ENCODE measurements around the gene TUFM. TPM values are rescaled to one million over a fixed set of nuclear protein-coding genes. Genes with fewer than 3 reads are reported as not detected.

Gene TUFM
- total RNA-seq, 1 experiment from 2014 or later: 207 TPM

DNA sequence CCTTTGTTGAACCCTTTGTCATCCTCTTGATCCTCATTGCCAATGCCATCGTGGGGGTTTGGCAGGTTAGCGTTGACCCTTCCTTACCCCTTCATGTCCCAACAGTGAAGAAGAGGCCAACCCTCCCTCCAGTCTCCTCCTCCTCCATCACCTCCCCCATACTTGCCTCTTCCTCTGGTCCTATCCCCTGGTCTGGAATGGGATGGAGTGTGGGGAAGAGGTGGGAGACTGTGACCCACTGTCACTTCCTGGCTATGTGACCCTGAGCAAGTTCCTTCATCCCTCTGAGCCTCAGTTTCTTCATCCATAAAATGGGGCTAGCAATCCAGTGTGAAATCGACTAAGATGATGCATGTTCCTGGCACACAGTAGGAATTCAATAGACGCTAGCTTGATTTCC lies 34.8 kb upstream of the TUFM start:
- Histone ChIP-seq H2AK5ac (ENCODE audit: insufficient read length, low read length) (no peak overlapping the region), H3T11ph (ENCODE audit: low read length) (no peak overlapping the region), H3K23me2 (ENCODE audit: insufficient read length, low read depth, low read length, poor library complexity, severe bottlenecking) (peaks cover 11% of the 10 kb centered on the region), H2BK12ac (ENCODE audit: insufficient read length, low read depth, low read length) (no peak overlapping the region), H4K91ac (ENCODE audit: insufficient read length, low read depth, low read length) (no peak overlapping the region), H3K56ac (ENCODE audit: insufficient read length, low read depth, low read length) (no peak overlapping the region), H3K18ac (ENCODE audit: insufficient read length, low read depth, low read length) (no peak overlapping the region), H3K79me2 (ENCODE audit: insufficient read depth, low read length) (no peaks in the 10 kb centered on the region), H3K4me1 (ENCODE audit: insufficient read depth, low read length) (peaks cover 6% of the 10 kb centered on the region; the same call in 1 of the 2 replicates), H2BK5ac (ENCODE audit: insufficient read length, low read length) (no peak overlapping the region), H3K4ac (ENCODE audit: low read depth, low read length) (no peak overlapping the region), H4K20me1 (ENCODE audit: control insufficient read depth, insufficient read depth, insufficient read length) (no peaks in the 10 kb centered on the region), H3K27ac (ENCODE audit: insufficient read length, low read depth, low read length) (no peak overlapping the region), H3K79me1 (ENCODE audit: insufficient read depth, low read depth, low read length, poor library complexity, severe bottlenecking) (no peaks in the 10 kb centered on the region), H3K23ac (ENCODE audit: insufficient read length, low read depth, low read length) (no peak overlapping the region), H3K4me2 (ENCODE audit: insufficient read depth, insufficient read length, low read length) (peak overlapping the region; percentile 64), H2AFZ (ENCODE audit: low read length) (no peak overlapping the region), H4K5ac (ENCODE audit: insufficient read length, low read depth, low read length) (no peak overlapping the region), H2BK20ac (ENCODE audit: low read depth, low read length, poor library complexity, severe bottlenecking) (no peak overlapping the region), H2BK120ac (ENCODE audit: low read depth, low read length, poor library complexity, severe bottlenecking) (no peak overlapping the region), H2BK15ac (ENCODE audit: low read depth, low read length) (no peak overlapping the region), H3K27me3 (ENCODE audit: insufficient read depth, low read length) (peaks cover 6% of the 10 kb centered on the region; the same call in 1 of the 2 replicates), H3K9ac (ENCODE audit: extremely low read depth, insufficient read length, low read length) (no peak overlapping the region), H4K8ac (replicated peaks; ENCODE audit: insufficient read length, low read depth, low read length) (no peak overlapping the region), H3K9me3 (ENCODE audit: control insufficient read depth, low read depth, low read length) (no peaks in the 10 kb centered on the region), H3K14ac (ENCODE audit: insufficient read depth, low read length) (no peak overlapping the region)
- H3K4me3 Mint-ChIP-seq: peak overlapping the region; percentile 87 to 95
- no CpG with 5 or more reads among the region's 4 CpGs for WGBS (ENCODE audit: extremely low coverage, insufficient read length, low lambda C conversion rate)
- TF ChIP-seq CTCF (conservative IDR thresholded peaks at IDR 0.05): no peak
- DNase-seq: no peak
- no peak overlapping the region for H3K27ac Mint-ChIP-seq
- peaks cover 0 to 4% (median 4%) of the 10 kb centered on the region in 3 experiments; a peak in 3 of 7 replicates for H3K36me3 Mint-ChIP-seq (ENCODE audit: insufficient read depth in 1 of 3, low read depth in 3 of 3)
- H3K9me3 Mint-ChIP-seq: no peaks in the 10 kb centered on the region; a peak in 1 of 5 replicates
- peaks cover 33 to 58% of the 10 kb centered on the region in 2 experiments for H3K4me1 Mint-ChIP-seq
- H3K27me3 Mint-ChIP-seq (ENCODE audit: low read depth): peaks cover 18% of the 10 kb centered on the region
